HuH-7 (cell line): ENCODE data around the gene MYL10.

ENCODE experiments used
- DNase-seq: peaks from one replicate; pipeline ENCODE4 v3.0.0; 2011; ENCODE audit warnings: low spot score

The MYL10 gene

GRCh38 chr7:101629171-101629570 lies at the start of gene MYL10:
Gene MYL10 (minus strand): TSS chr7:101629296. CDS start chr7:101629118, 178 bp downstream.
- DNase-seq, result no peak

- DNase-seq, result no peak
These were observed 49.6 kb upstream of the MYL10 start for GRCh38 chr7:101678658-101679057.

GRCh38 chr7:101677797-101678479 lies 48.8 kb upstream of the MYL10 start:
- no peak for DNase-seq

- DNase-seq, result no peak
These were observed 48.3 kb upstream of the MYL10 start for GRCh38 chr7:101677391-101677790.

- DNase-seq, result no peak
These were observed 47.9 kb upstream of the MYL10 start for GRCh38 chr7:101676956-101677355.

GRCh38 chr7:101676062-101676598 lies 47.0 kb upstream of the MYL10 start:
- no peak for DNase-seq

- no peak for DNase-seq
These were observed 45.3 kb upstream of the MYL10 start for GRCh38 chr7:101674439-101674838.

- DNase-seq, result no peak
These were observed 44.9 kb upstream of the MYL10 start for GRCh38 chr7:101673951-101674350.

GRCh38 chr7:101673315-101673714 lies 44.2 kb upstream of the MYL10 start:
- no peak for DNase-seq

- no peak for DNase-seq
These were observed 42.6 kb upstream of the MYL10 start for GRCh38 chr7:101671371-101672356.

GRCh38 chr7:101669307-101669706 lies 40.2 kb upstream of the MYL10 start:
- no peak for DNase-seq

GRCh38 chr7:101668726-101669125 lies 39.6 kb upstream of the MYL10 start:
- no peak for DNase-seq

GRCh38 chr7:101667920-101668319 lies 38.8 kb upstream of the MYL10 start:
- DNase-seq, result no peak

GRCh38 chr7:101667399-101667798 lies 38.3 kb upstream of the MYL10 start:
- no peak for DNase-seq

- no peak for DNase-seq
These were observed 37.6 kb upstream of the MYL10 start for GRCh38 chr7:101666741-101667140.

- DNase-seq, result no peak
These were observed 37.2 kb upstream of the MYL10 start for GRCh38 chr7:101666293-101666692.

GRCh38 chr7:101664893-101665471 lies 35.9 kb upstream of the MYL10 start:
- DNase-seq, result no peak

GRCh38 chr7:101664436-101664835 lies 35.3 kb upstream of the MYL10 start:
- DNase-seq, result no peak

- DNase-seq, result no peak
These were observed 34.7 kb upstream of the MYL10 start for GRCh38 chr7:101663747-101664146.

- DNase-seq, result no peak
These were observed 33.4 kb upstream of the MYL10 start for GRCh38 chr7:101662447-101662998.

GRCh38 chr7:101659706-101660105 lies 30.6 kb upstream of the MYL10 start:
- DNase-seq, result no peak

- no peak for DNase-seq
These were observed 28.1 kb upstream of the MYL10 start for GRCh38 chr7:101657171-101657570.
